OCI-LY3 (cell line): ENCODE data around the gene PTPN1.

ENCODE experiments used
- EZH2phosphoT487 ChIP-seq: fragments of 200-600 bp; shearing (Covaris generic); IDR thresholded peaks from 2 replicates; pipeline ENCODE4 v1.6.1; 2018; ENCODE audit warnings: antibody characterized with exemption, mixed run types, low read depth
- TF ChIP-seq, protein P1 (sequence below): fragments of 200-600, 300-600 bp; sonication (generic); IDR thresholded peaks from 2 replicates; pipeline ENCODE4 v1.5.1; 2014; ENCODE audit warnings: antibody characterized with exemption, low read length, low read depth

DNA sequence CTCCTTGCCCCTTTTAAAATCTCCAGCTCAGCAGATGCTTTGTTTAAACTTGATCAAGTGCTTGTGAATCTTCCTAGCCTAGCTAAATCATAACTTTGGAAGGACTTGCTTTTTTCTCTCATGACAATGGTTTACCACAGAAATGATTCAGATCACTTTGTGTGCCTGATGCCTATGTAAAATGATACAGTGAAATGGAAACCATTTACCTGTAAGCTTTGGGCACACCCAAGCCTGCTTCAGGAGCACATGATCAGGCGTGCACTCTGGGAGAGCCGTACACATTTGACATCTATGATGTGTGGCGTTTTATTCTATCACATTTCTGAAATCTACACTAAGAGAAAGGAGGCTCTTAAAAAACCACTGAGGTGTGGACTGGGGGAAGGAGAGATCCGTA lies 41.1 kb downstream of the PTPN1 start:
- TF ChIP-seq, protein P1, sequence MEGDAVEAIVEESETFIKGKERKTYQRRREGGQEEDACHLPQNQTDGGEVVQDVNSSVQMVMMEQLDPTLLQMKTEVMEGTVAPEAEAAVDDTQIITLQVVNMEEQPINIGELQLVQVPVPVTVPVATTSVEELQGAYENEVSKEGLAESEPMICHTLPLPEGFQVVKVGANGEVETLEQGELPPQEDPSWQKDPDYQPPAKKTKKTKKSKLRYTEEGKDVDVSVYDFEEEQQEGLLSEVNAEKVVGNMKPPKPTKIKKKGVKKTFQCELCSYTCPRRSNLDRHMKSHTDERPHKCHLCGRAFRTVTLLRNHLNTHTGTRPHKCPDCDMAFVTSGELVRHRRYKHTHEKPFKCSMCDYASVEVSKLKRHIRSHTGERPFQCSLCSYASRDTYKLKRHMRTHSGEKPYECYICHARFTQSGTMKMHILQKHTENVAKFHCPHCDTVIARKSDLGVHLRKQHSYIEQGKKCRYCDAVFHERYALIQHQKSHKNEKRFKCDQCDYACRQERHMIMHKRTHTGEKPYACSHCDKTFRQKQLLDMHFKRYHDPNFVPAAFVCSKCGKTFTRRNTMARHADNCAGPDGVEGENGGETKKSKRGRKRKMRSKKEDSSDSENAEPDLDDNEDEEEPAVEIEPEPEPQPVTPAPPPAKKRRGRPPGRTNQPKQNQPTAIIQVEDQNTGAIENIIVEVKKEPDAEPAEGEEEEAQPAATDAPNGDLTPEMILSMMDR = no peak
- no peak for TF ChIP-seq EZH2phosphoT487
